ENCODE results near the gene MBOAT1.

The MBOAT1 gene

GRCh38 chr6:20129290-20130088 lies 82.8 kb downstream of the MBOAT1 start:
- DNase-seq = no peak

- DNase-seq = no peak
Measured at GRCh38 chr6:20128018-20128417, 84.3 kb downstream of the MBOAT1 start.

- DNase-seq = peak; percentile 46
Measured at GRCh38 chr6:20126789-20127653, 85.2 kb downstream of the MBOAT1 start.

DNA sequence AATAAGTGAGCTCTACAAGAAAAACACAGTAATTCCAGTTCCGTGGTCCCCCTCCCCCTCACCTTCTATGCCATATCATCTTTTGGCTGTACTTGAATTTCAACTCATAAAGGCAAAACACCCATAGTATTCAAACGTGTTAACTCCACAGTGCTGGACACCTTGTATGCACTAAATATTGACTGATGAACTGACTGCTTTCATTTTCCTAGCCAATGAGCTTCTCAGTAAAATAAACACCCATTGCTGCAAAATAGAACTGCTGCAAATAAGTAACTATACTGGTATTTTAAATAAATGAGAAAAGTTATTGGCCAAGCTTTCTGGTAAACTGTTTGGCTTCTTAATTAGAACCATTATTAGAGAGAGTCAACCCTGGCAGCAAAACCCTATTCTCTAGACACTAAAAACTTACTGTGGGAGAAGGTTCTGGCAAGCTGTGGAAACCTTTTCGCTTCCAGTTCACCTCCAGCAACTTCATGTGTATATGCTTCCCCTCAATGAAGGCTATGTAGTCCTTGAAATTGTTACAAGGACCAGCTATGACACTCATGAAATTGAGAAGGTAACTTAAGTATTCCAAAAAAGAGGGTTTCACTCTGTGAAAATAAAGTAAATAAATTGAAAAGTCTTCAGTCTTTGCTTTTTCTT lies 86.0 kb downstream of the MBOAT1 start:
- DNase-seq = no peak

DNA sequence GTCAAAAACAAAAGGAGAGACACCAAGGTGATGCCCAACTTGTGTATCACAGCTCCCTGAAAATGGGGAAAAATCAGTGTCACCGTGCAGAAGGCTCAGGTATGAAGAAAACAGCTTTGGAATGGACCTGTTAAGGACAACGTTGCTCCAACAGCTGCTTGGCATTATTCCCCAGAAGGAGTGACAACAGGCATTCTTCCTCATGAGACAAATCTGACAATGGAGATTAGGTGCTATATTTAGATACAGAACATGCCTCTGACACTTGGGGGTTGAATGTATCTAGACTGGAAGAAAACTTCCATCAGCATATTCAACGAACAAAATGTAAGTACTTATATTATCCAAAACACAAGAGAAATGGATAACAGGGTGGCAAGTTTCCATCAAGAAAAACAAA lies 87.7 kb downstream of the MBOAT1 start:
- DNase-seq = no peak

DNA sequence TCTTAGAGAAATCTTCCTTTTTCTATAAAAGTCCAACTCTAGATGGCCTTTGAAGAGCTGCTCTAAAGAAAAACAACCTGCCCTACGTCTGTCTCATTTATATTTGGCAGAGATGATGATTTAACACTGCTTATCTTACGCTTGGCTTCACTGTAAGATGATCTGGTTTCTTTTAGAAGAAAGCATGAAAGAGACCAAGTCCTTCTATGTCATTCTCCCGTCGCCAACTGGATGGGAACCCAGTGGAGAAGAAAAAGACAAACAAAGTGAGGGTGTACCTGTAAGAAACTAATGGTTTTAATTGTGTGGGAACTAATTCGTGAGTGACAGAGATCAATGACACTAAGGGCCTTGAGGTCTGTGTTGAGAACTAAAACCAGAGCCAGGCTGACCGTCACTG lies 92.8 kb downstream of the MBOAT1 start:
- DNase-seq = no peak

DNA sequence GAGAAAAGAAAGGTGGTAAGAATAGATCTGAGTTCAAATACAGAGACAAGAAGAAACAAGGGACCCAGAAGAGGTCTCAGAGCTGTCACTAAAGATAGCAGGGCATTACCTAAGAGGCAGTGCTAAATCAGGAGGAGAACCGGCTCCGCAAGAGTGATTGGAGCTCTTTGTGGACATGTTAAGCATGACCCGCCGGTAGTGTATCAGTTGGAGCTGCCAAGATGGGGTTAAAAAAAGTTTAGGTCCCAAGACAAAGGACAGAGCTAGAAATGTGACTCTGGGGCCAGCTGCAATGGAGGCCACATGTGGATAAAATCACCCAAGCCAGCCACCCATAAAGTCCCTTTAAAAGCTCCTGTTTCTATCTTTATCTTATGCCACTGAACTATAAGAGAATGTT lies 93.4 kb downstream of the MBOAT1 start:
- DNase-seq = no peak

DNA sequence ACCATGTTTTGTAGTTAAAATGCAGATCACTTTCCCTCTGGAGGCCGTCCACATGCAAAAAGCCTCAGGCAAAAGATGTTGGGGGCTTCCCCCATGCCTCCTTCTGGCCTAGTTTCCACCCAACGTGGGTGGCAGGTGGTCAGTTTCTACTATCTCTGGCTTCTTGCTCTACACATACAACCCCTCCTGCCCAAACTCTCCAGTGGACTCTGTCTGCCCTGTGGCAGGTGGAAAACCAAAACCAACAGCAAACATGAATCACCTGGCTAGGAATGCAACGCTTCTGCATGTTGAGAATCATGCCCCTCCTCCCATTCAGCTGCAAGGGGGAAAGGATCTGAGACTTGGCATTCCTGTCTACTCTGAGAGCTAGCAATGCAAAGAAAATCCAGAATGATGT lies 94.8 kb downstream of the MBOAT1 start:
- DNase-seq = no peak

- no peak for DNase-seq
Measured at GRCh38 chr6:20116792-20117191, 95.5 kb downstream of the MBOAT1 start.

DNA sequence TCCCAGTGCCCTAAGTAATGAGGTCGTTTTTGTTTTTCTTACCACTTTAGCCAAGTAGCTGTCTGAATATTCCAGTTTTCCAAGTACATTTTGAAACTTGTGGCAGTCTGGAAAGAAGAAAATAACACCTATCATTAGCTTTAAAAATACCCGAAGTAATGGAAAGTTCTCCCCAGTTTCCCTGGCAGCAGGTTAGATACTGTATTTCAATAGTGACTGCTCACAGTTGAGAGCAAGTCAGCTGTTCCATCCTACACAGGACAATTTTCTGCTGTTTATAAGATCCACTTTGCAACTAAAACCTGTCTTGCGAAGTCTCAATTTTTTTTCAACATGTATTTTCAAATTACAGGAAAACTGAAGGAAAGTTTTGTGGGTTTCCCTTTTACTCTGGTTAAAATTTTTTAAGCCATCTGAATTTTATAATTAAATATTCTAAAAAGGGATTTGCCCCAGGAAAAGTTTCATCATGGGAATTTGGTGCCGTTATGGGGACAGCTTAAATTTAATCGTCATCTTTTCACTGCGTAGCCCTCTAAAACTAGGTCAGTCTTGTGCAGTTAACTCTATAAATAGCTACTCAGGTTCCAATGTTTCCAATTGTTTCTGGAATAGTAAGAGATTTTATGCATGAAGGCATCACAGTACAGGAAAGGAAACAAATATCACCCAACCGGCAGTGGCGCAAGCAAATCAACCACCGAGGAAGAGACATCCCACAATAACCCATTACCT lies 96.9 kb downstream of the MBOAT1 start:
- no peak for DNase-seq

- no peak for DNase-seq
Measured at GRCh38 chr6:20113649-20114224, 98.5 kb downstream of the MBOAT1 start.

- no peak for DNase-seq
Measured at GRCh38 chr6:20112841-20113240, 99.4 kb downstream of the MBOAT1 start.

- no peak for DNase-seq
Measured at GRCh38 chr6:20112241-20112640, 100.0 kb downstream of the MBOAT1 start.

- DNase-seq = no peak
Measured at GRCh38 chr6:20110478-20110877, 101.8 kb downstream of the MBOAT1 start.

- no peak for DNase-seq
Measured at GRCh38 chr6:20109526-20109925, 102.7 kb downstream of the MBOAT1 start.

- no peak for DNase-seq
Measured at GRCh38 chr6:20105838-20106237, 106.4 kb downstream of the MBOAT1 start.

- no peak for DNase-seq
Measured at GRCh38 chr6:20104696-20105095, 107.6 kb downstream of the MBOAT1 start.

- no peak for DNase-seq
Measured at GRCh38 chr6:20102397-20103073, 109.7 kb downstream of the MBOAT1 start.

- DNase-seq = no peak
Measured at GRCh38 chr6:20099156-20099555, 113.1 kb downstream of the MBOAT1 start.

GRCh38 chr6:20098267-20098876 lies 113.9 kb downstream of the MBOAT1 start:
- DNase-seq = no peak

GRCh38 chr6:20096536-20096935 lies 115.7 kb downstream of the MBOAT1 start:
- no peak for DNase-seq
